ENCODE data around the gene USP12. TPM values are rescaled to one million over a fixed set of nuclear protein-coding genes. Genes with fewer than 3 reads are reported as not detected.

Gene USP12
- total and polyA plus RNA-seq, 4 donors, result 5.7 to 43.7 (median 11.9) TPM

GRCh38 chr13:27091451-27091850 is 80.2 kb downstream of the USP12 start:
- Histone ChIP-seq H3K4me3 (ENCODE audit: low read depth in 1 of 3, low read length in 3 of 3) (no peak overlapping the region), H3K27ac (ENCODE audit: low read depth in 1 of 2, low read length in 2 of 2) (no peak overlapping the region), H3K9me3 (ENCODE audit: control insufficient read depth in 4 of 4, low read length in 3 of 4) (no peaks in the 10 kb centered on the region), H3K4me1 (ENCODE audit: control insufficient read depth in 4 of 4, insufficient read depth in 4 of 4, low read length in 3 of 4) (no peaks in the 10 kb centered on the region), H3K27me3 (ENCODE audit: control insufficient read depth in 4 of 4, insufficient read depth in 4 of 4, low read length in 3 of 4) (no peaks in the 10 kb centered on the region), H3K9ac (ENCODE audit: low read depth in 1 of 2, low read length in 2 of 2) (no peak overlapping the region), H3K36me3 (ENCODE audit: control insufficient read depth in 4 of 4, insufficient read depth in 3 of 4, low read depth in 1 of 4, low read length in 3 of 4) (peaks cover 2 to 22% (median 18%) of the 10 kb centered on the region in 4 donors)
- DNase-seq (ENCODE audit: low spot score), result no peak
- TF ChIP-seq ZBTB33 (IDR thresholded peaks at IDR 0.05) (no peak), GABPA (IDR thresholded peaks at IDR 0.05 in 1 of 2, conservative IDR thresholded peaks at IDR 0.05 in 1 of 2) (no peak), HNF4A (conservative IDR thresholded peaks at IDR 0.05) (no peak), ATF3 (IDR thresholded peaks at IDR 0.05) (no peak), FOXA2 (IDR thresholded peaks at IDR 0.05) (no peak), TAF1 (conservative IDR thresholded peaks at IDR 0.05) (no peak), RXRA (IDR thresholded peaks at IDR 0.05) (no peak), CTCF (IDR thresholded peaks at IDR 0.05; ENCODE audit: low read depth, low read length, missing input control) (no peak), FOXA1 (IDR thresholded peaks at IDR 0.05) (no peak), JUND (IDR thresholded peaks at IDR 0.05) (no peak)
- WGBS, result 96% methylated on average over 4 of the region's 4 CpGs

GRCh38 chr13:27088619-27089018 is 83.0 kb downstream of the USP12 start:
- Histone ChIP-seq H3K27me3 (ENCODE audit: control insufficient read depth in 4 of 4, insufficient read depth in 4 of 4, low read length in 3 of 4) (no peaks in the 10 kb centered on the region), H3K9ac (ENCODE audit: low read depth in 1 of 2, low read length in 2 of 2) (no peak overlapping the region), H3K4me3 (ENCODE audit: low read depth in 1 of 3, low read length in 3 of 3) (no peak overlapping the region), H3K36me3 (ENCODE audit: control insufficient read depth in 4 of 4, insufficient read depth in 3 of 4, low read depth in 1 of 4, low read length in 3 of 4) (peaks cover 0 to 16% (median 12%) of the 10 kb centered on the region in 4 donors), H3K9me3 (ENCODE audit: control insufficient read depth in 4 of 4, low read length in 3 of 4) (no peaks in the 10 kb centered on the region), H3K4me1 (ENCODE audit: control insufficient read depth in 4 of 4, insufficient read depth in 4 of 4, low read length in 3 of 4) (no peaks in the 10 kb centered on the region), H3K27ac (ENCODE audit: low read depth in 1 of 2, low read length in 2 of 2) (no peak overlapping the region)
- DNase-seq (ENCODE audit: low spot score), result no peak
- TF ChIP-seq TAF1 (conservative IDR thresholded peaks at IDR 0.05) (no peak), RXRA (IDR thresholded peaks at IDR 0.05) (peak in 1 of 2 donors; percentile 25)
- 90% methylated on average over 3 of the region's 3 CpGs for WGBS

- Histone ChIP-seq H3K27me3 (ENCODE audit: control insufficient read depth in 4 of 4, insufficient read depth in 4 of 4, low read length in 3 of 4) (no peaks in the 10 kb centered on the region), H3K27ac (ENCODE audit: low read depth in 1 of 2, low read length in 2 of 2) (no peak overlapping the region), H3K4me1 (ENCODE audit: control insufficient read depth in 4 of 4, insufficient read depth in 4 of 4, low read length in 3 of 4) (no peaks in the 10 kb centered on the region), H3K9me3 (ENCODE audit: control insufficient read depth in 4 of 4, low read length in 3 of 4) (no peaks in the 10 kb centered on the region), H3K36me3 (ENCODE audit: control insufficient read depth in 4 of 4, insufficient read depth in 3 of 4, low read depth in 1 of 4, low read length in 3 of 4) (peaks cover 0 to 18% (median 12%) of the 10 kb centered on the region in 4 donors), H3K9ac (ENCODE audit: low read depth in 1 of 2, low read length in 2 of 2) (no peak overlapping the region), H3K4me3 (ENCODE audit: low read depth in 1 of 3, low read length in 3 of 3) (no peak overlapping the region)
- DNase-seq (ENCODE audit: low spot score), result no peak
- WGBS, result 87% methylated on average over 6 of the region's 6 CpGs
- no peak for TF ChIP-seq FOXA2 (IDR thresholded peaks at IDR 0.05)
- no peak for TF ChIP-seq RXRA (IDR thresholded peaks at IDR 0.05)
- TF ChIP-seq YY1 (IDR thresholded peaks at IDR 0.05), result no peak
- TF ChIP-seq TAF1 (conservative IDR thresholded peaks at IDR 0.05), result no peak
- no peak for TF ChIP-seq ATF3 (IDR thresholded peaks at IDR 0.05)
- no peak for TF ChIP-seq ZBTB33 (IDR thresholded peaks at IDR 0.05)
- no peak for TF ChIP-seq EGR1 (IDR thresholded peaks at IDR 0.05; ENCODE audit: low read depth in 2 of 2)
- no peak for TF ChIP-seq SP1 (IDR thresholded peaks at IDR 0.05)
- TF ChIP-seq HNF4A (conservative IDR thresholded peaks at IDR 0.05), result no peak
- TF ChIP-seq MAX (IDR thresholded peaks at IDR 0.05), result no peak
- TF ChIP-seq HNF4G (IDR thresholded peaks at IDR 0.05), result no peak
- TF ChIP-seq RAD21 (IDR thresholded peaks at IDR 0.05), result no peak
- no peak for TF ChIP-seq NR2F2 (IDR thresholded peaks at IDR 0.05)
- no peak for TF ChIP-seq FOXA1 (IDR thresholded peaks at IDR 0.05)
These were observed 84.9 kb downstream of the USP12 start for GRCh38 chr13:27086599-27087265.

Data from liver (tissue), 9 donors.